HL-60 (cell line): ENCODE measurements around the gene ZNHIT6.

Experiments
- DNase-seq, 2 experiments: peaks; one replicate each; pipeline ENCODE4 v3.0.0-alpha.2; 2010 to 2020; ENCODE audit warnings: low read depth in 1 of 2, low spot score in 1 of 2
- H3K27ac ChIP-seq: fragments of 250-450 bp; sonication (Bioruptor Pico); replicated peaks from 2 replicates; pipeline ENCODE4 v1.5.1; 2020; ENCODE audit warnings: mild to moderate bottlenecking, moderate library complexity
- H3K27me3 ChIP-seq: fragments of 250-450 bp; sonication (Bioruptor Pico); 2 replicates; pipeline ENCODE4 v1.5.1; 2021; ENCODE audit warnings: mild to moderate bottlenecking, moderate library complexity; ENCODE audit not compliant: insufficient read depth, poor library complexity, severe bottlenecking
- H3K4me3 ChIP-seq: replicated peaks from 2 replicates; pipeline ENCODE4 v1.5.1; 2011; ENCODE audit warnings: mild to moderate bottlenecking, control low read depth, low read length; ENCODE audit not compliant: insufficient read depth
- GABPA ChIP-seq: IDR thresholded peaks from 2 replicates; pipeline ENCODE4 v1.6.1; 2012; ENCODE audit warnings: low read depth
- POLR2AphosphoS5 ChIP-seq: IDR thresholded peaks from 2 replicates; pipeline ENCODE4 v1.6.1; 2012; ENCODE audit warnings: low read depth
- SPI1 ChIP-seq: IDR thresholded peaks from 2 replicates; pipeline ENCODE4 v1.6.1; 2012; ENCODE audit warnings: low read depth, mild to moderate bottlenecking, borderline replicate concordance

Gene ZNHIT6

GRCh38 chr1:85599681-85600080, 108.6 kb downstream of the ZNHIT6 start:
- no peak for DNase-seq
- TF ChIP-seq GABPA (no peak), POLR2AphosphoS5 (no peak), SPI1 (no peak)
- H3K27ac ChIP-seq: no peak overlapping the region
- H3K27me3 ChIP-seq: no peaks in the 10 kb centered on the region
- no peak overlapping the region for H3K4me3 ChIP-seq
